Inflammatory macrophage (primary cell): ENCODE data around the gene DZIP1L.
A peak's percentile ranks its signal among the peaks of the same experiment; 100 is the strongest.
"Not testable (repeated sequence)": the region's sequence is repeated elsewhere in the genome, so short reads cannot be mapped to it uniquely, and the experiment has no call there.

Source experiments
- DNase-seq, 2 donors: peaks; one replicate each; pipeline ENCODE4 v3.0.0-alpha.2; 2020 to 2022
- total RNA-seq, 18 experiments: gene quantifications; one replicate each; lab custom pipeline; 2026; ENCODE audit warnings: mixed read lengths in 6 of 18, inconsistent platforms in 2 of 18; lab: John Stamatoyannopoulos, UW

DZIP1L gene
- total RNA-seq, result 1.5 to 25.5 (median 11.6) reads per million in 18 experiments

DNA sequence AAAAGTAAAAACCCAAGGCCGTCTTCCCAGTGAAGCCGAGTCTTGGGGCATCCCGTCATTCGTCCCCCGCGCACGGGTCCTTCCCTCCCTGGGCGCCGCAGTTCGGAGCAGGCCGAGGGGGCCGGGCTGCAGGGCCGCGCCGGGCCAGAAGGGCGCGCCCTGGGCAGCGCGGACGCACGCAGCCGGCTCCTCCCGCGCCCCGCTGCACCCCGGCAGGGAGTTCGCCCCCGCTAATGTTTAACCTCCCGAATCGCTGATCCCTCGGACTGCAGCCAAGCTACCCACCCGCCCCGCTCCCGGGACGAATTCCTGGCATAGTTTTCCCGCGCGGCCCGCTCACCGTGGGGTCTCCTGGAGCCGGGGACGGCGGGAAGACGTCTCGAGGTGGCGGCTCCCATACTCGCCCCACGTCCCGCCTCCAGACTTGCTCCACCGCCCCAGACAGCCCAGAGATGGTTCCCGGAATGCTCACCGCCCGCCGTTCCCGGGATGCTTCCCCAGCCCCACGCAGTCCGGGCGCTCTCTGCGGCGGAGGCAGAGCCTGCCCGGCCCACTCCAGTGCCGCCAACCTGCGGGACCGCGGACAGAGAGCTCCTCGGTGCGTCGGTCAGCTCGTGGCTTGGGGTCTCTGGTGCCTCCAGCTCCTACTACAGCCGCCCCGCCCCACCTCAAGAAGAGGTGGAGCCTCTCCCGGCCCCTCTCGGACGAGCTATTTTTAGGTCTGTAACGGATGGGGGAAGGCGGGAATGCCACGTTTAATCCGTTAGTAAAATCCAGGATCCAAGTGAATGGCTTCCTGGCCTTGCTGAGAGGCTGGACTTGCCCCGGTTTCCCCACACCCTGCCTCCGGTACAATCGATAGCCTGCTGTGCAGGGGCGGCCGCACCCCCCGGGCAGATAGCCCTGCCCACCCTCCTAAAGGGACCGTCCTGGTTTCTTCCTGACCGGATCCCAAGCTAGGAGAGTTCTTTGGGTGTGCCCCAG lies at the start of gene DZIP1L:
Gene DZIP1L (minus strand): TSS at position 621 of the 984 bp plus-strand sequence. CDS start 11,637 bp downstream, outside the sequence.
- DNase-seq, result peak; percentile 66 to 77

DNA sequence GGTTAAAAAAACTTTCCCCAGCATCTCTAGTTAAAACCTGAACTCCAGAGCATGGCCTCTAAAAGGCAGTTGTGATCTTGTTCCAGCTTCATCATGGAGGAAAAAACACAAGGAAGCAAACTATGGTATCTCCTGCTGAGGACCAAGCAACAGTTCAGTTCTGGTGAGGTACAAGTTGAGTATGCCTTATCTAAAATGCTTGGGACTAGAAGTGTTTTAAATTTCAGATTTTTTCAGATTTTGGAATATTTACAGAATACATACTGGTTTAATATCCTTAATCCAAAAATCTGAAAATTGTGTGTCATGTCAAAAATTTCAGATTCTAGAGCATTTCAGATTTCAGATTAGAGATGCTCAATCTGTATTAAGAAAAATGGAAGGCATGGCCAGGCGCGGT lies 49.7 kb upstream of the DZIP1L start:
- DNase-seq, result no peak

DNA sequence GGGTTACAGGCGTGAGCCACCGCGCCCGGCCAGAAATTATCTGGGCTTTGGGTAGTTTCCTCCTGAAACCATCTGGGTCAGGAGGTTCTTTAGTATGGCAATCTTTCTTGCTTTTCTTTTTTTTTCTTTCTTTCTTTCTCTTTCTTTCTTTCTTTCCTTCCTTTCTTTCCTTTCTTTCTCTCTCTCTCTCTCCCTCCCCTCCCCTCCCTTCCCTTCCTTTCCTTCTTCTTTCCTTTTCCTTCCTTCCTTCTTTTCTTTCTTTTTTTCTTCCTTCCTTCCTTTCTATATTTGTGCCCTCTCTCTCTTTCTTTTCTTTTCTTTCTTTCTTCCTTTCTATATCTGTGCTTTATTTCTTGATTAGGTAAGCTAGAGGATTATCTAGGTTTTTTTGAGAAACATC lies 42.3 kb upstream of the DZIP1L start:
- no peak for DNase-seq

DNA sequence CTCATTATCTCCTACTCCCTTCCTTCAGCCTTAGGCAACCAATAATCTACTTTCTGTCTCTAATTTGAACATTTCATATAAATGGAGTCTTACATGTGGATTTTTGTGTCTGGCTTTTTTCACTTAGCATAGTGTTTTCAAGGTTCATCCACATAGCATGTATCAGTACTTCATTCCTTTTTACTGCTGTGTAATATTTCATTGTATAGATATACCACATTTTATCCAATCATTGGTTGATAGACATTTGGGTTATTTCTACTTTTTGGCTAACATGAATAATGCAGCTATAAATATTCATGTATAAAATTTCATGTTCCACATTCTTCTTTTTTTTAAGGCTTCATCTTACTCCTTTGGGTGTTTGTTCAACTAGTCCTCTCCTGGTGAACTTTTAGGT lies 39.1 kb upstream of the DZIP1L start:
- DNase-seq, result no peak

GRCh38 chr3:138148503-138148902 lies 33.1 kb upstream of the DZIP1L start:
- DNase-seq, result peak; percentile 35 to 39

DNA sequence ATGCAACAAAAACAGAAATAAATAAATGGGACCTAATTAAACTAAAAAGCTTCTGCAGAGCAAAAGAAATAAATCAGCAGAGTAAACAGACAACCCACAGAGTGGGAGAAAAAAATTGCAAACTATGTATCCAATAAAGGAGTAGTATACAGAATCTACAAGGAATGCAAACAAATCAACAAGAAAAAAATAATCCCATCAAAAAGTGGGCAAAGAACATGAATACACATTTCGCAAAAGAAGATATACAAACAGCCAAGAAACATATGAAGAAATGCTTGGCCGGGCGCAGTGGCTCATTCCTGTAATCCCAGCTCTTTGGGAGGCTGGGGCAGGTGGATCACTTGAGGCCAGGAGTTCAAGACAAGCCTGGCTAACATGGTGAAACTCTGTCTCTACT lies 26.8 kb upstream of the DZIP1L start:
- DNase-seq, result not testable (repeated sequence)

GRCh38 chr3:138140940-138141339 lies 25.5 kb upstream of the DZIP1L start:
- DNase-seq, result no peak

DNA sequence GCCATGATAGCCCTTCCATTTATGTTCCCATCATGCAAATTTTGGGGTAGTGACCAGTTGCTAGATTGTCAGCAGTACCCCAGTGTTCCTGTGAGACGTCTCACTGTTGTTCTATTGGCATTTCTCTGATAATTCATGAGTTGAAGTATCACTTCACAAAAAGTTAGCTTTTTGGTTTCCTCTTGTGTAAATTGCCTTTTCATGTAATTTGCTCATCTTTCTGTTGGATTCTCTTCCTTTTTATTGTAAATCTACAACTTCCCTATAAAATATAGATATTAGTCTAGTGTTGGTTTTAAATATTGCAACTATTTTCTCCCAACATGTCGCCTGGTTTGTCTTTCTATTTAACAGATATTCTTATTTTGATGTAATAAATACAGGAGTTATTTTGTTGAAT lies 24.3 kb upstream of the DZIP1L start:
- peak in 1 of 2 donors; percentile 78 for DNase-seq

- DNase-seq, result peak; percentile 29 to 51
These were observed 22.5 kb upstream of the DZIP1L start for GRCh38 chr3:138137861-138138260.

DNA sequence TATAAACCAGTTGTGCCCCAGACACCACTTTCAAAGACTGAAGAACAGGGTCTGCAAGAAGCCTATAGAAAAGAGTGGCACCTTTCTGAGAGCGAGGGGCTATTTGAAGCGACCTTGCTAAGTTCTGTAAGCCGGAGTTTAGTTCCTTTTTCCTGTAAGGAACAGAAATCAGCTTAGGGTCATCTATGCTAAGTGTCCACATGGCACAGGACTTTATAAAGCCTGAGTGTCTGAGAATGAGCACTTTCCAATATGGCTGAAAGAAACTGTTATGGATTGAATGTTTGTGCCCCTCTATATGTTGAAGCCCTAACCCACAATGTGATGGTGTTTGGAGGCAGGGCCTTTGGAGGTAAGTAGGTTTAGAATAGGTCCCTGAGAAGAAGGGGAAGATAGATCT lies 20.8 kb upstream of the DZIP1L start:
- DNase-seq, result peak; percentile 64 to 80

DNA sequence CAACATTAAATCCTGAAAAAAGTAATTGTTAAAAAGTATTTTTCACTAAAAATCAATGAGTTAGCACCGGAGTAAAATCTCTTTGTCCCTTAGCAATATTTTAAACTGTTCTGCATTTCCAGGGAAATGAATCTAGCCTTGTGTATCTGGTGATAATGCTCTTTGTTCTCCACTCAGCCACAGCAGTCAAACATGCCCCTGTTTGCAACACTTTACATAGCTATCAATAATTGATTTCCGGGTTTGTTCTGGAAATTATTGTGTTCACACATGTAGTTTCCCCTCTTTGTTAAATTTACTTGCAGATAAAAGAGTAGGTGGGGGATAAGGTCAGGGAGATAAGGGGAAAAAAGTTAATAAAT lies 20.4 kb upstream of the DZIP1L start:
- no peak for DNase-seq

DNA sequence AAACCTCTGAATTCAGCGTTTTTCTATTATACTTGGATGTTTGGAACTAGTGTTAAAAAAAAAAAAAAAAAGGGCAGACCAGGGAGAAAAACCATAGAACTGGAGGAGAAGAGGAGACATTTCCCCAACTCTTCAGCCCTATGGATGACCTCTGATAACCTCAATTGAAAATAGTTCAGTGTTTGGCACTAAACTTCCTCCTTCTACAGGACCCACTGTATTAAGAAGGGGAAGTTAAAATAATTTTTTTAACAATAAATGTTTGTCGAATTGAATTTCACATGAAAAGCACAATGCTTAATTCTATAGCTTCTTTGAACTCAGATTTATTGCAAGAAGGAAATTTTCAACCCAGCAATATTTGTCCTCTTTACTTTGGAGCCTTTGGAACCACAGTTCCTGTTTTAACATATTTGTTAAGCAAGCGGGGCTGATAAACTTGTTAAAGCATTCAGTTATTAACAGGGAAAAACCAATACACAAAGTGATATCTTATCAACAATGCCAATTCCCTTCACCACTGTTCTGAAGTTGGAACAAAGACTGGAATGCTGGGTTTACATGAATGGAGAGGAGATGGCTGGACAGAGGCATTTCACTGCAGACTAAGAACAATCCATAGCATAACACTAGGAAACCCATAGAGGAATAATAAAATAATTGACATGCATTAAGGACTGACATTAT lies 19.9 kb upstream of the DZIP1L start:
- DNase-seq, result peak; percentile 56 to 87

GRCh38 chr3:138132239-138132638 lies 16.8 kb upstream of the DZIP1L start, which contains the start of gene A4GNT:
A4GNT (minus strand) TSS chr3:138132390; CDS start chr3:138131256, 1,134 bp downstream.
- DNase-seq, result no peak

DNA sequence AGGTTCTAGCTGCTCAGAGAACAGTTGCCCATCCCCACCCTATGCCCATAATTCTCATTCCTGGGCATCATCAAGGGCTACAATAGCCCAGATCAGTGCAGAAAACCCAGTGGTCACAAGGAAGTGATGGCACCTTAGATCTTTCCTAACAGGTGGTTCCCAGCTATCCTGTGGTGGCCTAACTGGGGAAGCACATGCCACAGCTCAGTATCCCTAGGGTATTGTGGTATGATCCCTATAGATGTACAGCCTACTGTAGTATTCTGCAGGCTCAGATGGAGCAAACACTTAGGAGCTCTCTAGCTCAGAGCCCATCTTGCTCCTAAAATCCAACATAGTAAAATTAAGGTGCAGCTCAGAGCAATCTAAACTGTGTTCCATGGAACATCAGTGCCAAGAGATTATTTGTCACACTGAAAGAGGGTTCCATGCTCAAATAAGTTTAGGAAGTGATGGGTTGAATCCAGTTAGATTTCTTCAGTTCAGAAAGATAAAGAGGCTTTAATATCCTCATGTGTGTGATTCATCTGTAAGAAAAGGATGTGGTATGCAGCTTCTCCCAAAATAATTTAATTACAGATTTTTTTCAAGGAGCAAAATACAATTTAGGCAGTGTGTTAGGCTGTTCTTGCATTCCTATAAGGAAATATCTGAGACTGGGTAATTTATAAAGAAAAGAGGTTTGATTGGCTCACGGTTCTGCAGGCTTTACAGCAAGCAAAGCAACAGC lies 12.4 kb upstream of the DZIP1L start:
- no peak for DNase-seq

GRCh38 chr3:138125548-138126221 lies 10.3 kb upstream of the DZIP1L start:
- DNase-seq, result peak; percentile 96

GRCh38 chr3:138124706-138125355 lies 9.4 kb upstream of the DZIP1L start:
- DNase-seq, result peak; percentile 78 to 81

GRCh38 chr3:138124188-138124587 lies 8.8 kb upstream of the DZIP1L start:
- DNase-seq, result peak; percentile 70 to 74

GRCh38 chr3:138119423-138119766 lies 4.0 kb upstream of the DZIP1L start:
- no peak for DNase-seq

DNA sequence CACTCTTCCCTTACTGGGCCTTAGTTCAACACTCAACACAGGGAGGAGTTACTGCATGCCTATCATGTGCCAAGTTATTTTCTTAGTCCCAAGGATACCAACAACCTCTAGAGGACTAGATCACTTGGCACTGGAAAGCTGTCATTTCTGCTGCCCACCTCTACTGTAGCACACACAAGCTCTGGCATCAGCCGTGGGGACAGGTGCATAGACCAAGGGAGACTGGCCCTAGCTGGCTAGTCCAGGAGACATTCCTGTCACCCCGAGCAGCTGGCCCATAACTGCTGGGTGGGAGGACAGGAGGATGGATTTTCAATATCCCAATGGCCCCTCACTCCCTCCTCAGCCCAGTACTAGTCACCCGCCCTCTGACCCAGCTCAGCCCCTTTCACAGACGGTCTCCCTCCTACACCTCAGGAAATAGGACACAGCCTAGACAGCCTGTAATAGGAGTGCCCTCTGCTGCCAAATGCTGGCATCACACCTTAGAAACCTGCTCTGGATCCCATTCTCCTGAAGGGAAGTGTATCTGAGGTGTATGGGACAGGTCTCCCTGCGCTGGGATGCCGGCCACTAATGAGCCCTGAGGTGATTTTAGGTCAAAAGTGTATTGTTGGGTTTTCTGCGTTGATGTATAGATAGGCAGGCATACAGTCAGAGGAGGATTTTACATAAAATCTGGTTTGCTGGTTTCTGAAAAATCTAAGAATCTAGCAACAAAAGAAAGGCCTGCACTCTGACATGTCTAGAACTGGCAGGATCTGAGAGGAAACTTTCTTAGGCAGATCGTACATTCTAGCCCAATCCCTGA lies 3.4 kb upstream of the DZIP1L start:
- DNase-seq, result peak; percentile 72 to 76

GRCh38 chr3:138114431-138114918 lies 933 bp downstream of the DZIP1L start:
- no peak for DNase-seq

DNA sequence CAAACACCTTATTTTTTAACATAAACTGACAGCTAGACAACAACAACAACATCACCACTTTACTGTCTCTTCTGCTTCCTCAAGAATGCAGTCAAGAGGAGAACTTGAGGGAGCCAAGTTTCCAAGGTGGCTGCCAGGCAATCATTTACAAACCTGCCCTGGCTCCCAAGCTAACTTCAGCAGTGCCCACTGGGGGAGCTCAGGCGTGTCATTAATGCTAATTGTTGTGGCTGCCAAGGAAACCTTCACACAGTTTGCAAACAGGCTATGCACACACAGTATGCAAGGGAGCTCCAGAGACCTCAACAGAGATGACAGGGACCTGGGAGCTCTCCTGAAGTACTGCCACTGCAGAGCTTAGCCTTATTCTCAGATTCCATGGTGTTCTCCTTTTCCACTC lies 2.1 kb downstream of the DZIP1L start:
- no peak for DNase-seq
